BLaER1 treated with 17β-estradiol and CSF1 and Interleukin-3, amounts not matched to agents 10 nM and 100 nM (cell line): ENCODE measurements around the gene TRIM29.
"Not testable (repeated sequence)": the region's sequence is repeated elsewhere in the genome, so short reads cannot be mapped to it uniquely, and the experiment has no call there.

Source experiments
- H3K27ac ChIP-seq, 11 experiments: shearing (Covaris generic); formaldehyde crosslinking; 2 replicates each; pipeline ENCODE4 v1.8.1; 2022
- H3K27me3 ChIP-seq, 11 experiments: shearing (Covaris generic); formaldehyde crosslinking; 2 replicates each; pipeline ENCODE4 v1.8.1; 2022
- H3K36me3 ChIP-seq, 11 experiments: shearing (Covaris generic); formaldehyde crosslinking; 2 replicates each; pipeline ENCODE4 v1.8.1; 2022
- H3K4me1 ChIP-seq, 10 experiments: shearing (Covaris generic); formaldehyde crosslinking; 2 replicates each; pipeline ENCODE4 v1.8.1; 2022
- H3K4me2 ChIP-seq, 11 experiments: shearing (Covaris generic); formaldehyde crosslinking; 2 replicates each; pipeline ENCODE4 v1.8.1; 2022
- H3K4me3 ChIP-seq, 10 experiments: shearing (Covaris generic); formaldehyde crosslinking; 2 replicates each; pipeline ENCODE4 v1.8.1; 2022
- H3K9ac ChIP-seq, 11 experiments: shearing (Covaris generic); formaldehyde crosslinking; 2 replicates each; pipeline ENCODE4 v1.8.1; 2022
- H3K9me3 ChIP-seq, 11 experiments: shearing (Covaris generic); formaldehyde crosslinking; replicated peaks in 1 of 11; 2 replicates each; pipeline ENCODE4 v1.8.1; 2022
- H4K20me1 ChIP-seq, 11 experiments: shearing (Covaris generic); formaldehyde crosslinking; 2 replicates each; pipeline ENCODE4 v1.8.1; 2022
- Cebpa-rat ChIP-seq, 11 experiments: shearing (Covaris generic); IDR thresholded peaks; 2 replicates each; pipeline ENCODE4 v1.8.1; 2022

TRIM29 gene

DNA sequence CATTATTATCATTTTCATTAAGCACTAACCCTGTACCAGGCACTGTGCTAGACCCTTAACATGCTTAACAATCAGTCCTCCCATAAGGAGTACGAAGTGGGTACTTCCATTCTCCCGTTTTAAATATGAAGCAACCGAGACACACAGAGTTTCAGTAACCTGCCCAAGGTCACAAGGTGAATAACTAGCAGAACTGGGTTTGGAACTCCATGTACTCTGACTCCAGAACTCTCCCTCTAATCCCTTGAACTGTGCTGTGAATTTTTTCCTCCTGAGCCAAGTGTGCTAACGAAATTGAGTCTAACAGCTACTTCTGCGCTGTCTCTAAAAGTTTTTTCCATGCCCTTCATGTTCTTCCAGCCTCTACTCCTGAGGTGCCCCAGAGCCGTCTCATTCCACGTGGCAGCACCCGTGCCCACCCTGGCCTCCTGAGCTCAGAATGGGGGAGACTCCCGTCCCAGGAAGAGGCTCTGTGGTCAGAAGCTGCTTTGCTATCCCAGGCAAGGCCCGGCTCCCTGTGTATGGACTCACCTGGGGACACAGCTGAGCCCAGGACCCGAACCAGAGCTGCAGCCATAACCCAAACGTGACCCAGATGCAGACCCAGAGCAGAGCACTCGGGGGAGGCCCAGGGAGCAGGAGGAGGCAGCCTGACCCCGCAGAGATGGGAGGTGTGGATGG, 8.6 kb upstream of the TRIM29 start:
- no peaks in the 10 kb centered on the region for H3K36me3 ChIP-seq
- no peak overlapping the region for H3K4me2 ChIP-seq
- no peak overlapping the region for H3K4me3 ChIP-seq
- no peak overlapping the region for H3K27ac ChIP-seq
- H4K20me1 ChIP-seq: 0 out of 22 replicates have a peak, but pooled peaks cover 0 to 8% (median 0%) of the 10 kb centered on the region in 11 experiments
- H3K9me3 ChIP-seq: peaks cover 0 to 5% (median 0%) of the 10 kb centered on the region in 11 experiments; a peak in 3 of 22 replicates
- H3K9ac ChIP-seq: no peak overlapping the region
- no peak for TF ChIP-seq Cebpa-rat (IDR thresholded peaks at IDR 0.05)
- no peaks in the 10 kb centered on the region for H3K27me3 ChIP-seq
- H3K4me1 ChIP-seq: peaks cover 0 to 13% (median 0%) of the 10 kb centered on the region in 10 experiments; a peak in 2 of 20 replicates

DNA sequence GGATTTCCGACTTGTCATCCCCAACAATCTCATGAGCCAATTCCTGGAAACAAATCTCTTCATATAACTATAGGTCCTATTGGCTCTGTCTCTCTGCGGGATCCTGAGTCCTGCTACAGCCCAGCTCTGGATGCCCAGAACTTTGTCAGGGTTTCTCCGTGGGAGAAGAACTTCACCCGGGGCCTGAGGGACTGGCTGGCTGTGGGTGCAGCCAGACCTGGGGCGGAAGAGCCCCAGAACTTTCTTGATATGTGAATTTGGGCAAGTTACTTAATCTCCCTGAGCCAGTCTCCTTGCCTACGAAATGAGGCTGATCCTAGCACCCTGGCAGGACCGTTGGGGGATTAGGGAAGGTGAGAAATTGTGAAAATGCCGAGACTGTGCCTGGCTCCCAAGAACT, 6.6 kb upstream of the TRIM29 start:
- Histone ChIP-seq H4K20me1 (peaks cover 0 to 8% (median 0%) of the 10 kb centered on the region in 11 experiments; a peak in 1 of 22 replicates), H3K4me2 (no peak overlapping the region), H3K9me3 (no peaks in the 10 kb centered on the region), H3K36me3 (no peaks in the 10 kb centered on the region), H3K4me3 (no peak overlapping the region), H3K27me3 (no peaks in the 10 kb centered on the region), H3K4me1 (peaks cover 0 to 13% (median 0%) of the 10 kb centered on the region in 10 experiments; a peak in 2 of 20 replicates), H3K27ac (no peak overlapping the region), H3K9ac (no peak overlapping the region)
- no peak for TF ChIP-seq Cebpa-rat (IDR thresholded peaks at IDR 0.05)

- H4K20me1 ChIP-seq, H3K36me3 ChIP-seq, H3K4me2 ChIP-seq, H3K9ac ChIP-seq, H3K27me3 ChIP-seq, H3K27ac ChIP-seq, H3K4me3 ChIP-seq, H3K9me3 ChIP-seq: not testable (repeated sequence)
- peaks cover 0 to 13% (median 0%) of the 10 kb centered on the region in 10 experiments; a peak in 2 of 20 replicates for H3K4me1 ChIP-seq
Observed at GRCh38 chr11:120143472-120143871, 5.6 kb upstream of the TRIM29 start.

DNA sequence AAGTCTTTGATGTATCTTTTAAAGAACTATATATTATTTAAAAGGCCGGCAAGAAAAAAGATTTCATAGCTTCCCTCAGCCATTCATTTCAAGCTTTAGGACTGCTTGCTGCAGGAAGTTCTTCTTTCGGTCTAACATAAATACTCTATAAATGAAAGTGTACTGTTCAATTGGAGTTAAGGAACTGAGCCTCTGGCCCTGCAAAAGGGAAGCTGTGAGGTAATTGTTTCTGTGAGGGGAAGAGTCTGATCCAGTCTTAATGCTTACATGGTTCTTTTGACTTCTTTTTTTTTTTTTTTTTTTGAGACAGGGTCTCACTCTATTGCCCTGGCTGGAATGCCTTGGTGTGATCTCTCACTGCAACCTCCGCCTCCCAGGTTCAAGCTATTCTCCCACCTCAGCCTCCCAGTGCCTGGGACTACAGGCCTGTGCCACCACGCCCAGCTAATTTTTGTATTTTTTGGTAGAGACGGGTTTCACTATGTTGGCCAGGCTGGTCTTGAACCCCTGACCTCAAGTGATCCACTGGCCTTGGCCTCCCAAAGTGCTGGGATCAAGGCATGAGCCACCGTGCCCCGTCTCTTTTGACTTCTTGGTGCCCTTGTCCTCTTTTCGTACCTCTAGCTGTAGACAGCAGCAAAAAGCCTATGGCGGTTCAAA, 4.7 kb upstream of the TRIM29 start:
- Histone ChIP-seq H3K4me1 (peaks cover 0 to 13% (median 0%) of the 10 kb centered on the region in 10 experiments; a peak in 2 of 20 replicates), H3K9me3 (no peaks in the 10 kb centered on the region), H3K27ac (no peak overlapping the region), H4K20me1 (peaks cover 0 to 2% (median 0%) of the 10 kb centered on the region in 11 experiments; a peak in 1 of 22 replicates), H3K4me2 (peak overlapping the region in 1 of 11 experiments; percentile 60; a peak in 3 of 22 replicates), H3K27me3 (no peaks in the 10 kb centered on the region), H3K4me3 (no peak overlapping the region), H3K36me3 (no peaks in the 10 kb centered on the region), H3K9ac (no peak overlapping the region)
- TF ChIP-seq Cebpa-rat (IDR thresholded peaks at IDR 0.05): no peak

- Histone ChIP-seq H3K27ac (no peak overlapping the region), H3K36me3 (no peaks in the 10 kb centered on the region), H4K20me1 (no peaks in the 10 kb centered on the region; a peak in 1 of 22 replicates), H3K9ac (no peak overlapping the region), H3K9me3 (no peaks in the 10 kb centered on the region), H3K4me1 (peaks cover 0 to 13% (median 0%) of the 10 kb centered on the region in 10 experiments; a peak in 2 of 20 replicates), H3K4me3 (no peak overlapping the region), H3K4me2 (peak overlapping the region in 1 of 11 experiments; percentile 60; a peak in 3 of 22 replicates), H3K27me3 (no peaks in the 10 kb centered on the region)
- no peak for TF ChIP-seq Cebpa-rat (IDR thresholded peaks at IDR 0.05)
Observed at GRCh38 chr11:120141768-120142423, 4.0 kb upstream of the TRIM29 start.

DNA sequence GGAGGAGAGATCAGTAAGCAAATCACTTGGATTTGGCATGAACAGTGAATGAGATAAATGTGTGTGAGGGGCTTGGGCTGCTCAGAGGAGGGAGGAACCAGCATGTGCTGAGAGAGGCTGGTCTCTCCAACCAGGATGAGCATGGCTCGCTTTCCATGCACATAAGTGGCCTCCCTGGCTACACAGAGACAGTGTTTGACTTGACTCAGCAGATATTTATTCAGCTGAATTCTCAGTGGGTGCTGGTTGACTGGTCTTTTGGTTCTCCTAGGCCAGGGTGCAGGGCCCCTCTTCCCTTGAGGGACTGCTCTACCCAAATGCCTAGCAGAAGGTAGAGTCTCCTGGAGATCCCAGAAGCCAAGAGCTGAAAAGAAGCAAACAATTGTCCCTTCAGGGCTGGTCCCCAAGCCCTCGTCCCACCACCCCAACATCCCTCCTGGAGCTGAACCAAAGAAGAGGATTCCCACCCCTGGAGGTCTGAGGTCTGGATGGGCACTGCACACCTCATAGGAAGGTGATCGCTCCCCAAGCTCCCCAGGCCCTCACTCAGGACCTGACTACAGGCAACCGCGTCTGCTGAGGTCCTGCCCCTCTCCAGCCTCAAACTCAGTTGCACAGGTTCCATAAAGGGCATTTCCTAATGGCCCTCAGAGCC, 3.3 kb upstream of the TRIM29 start:
- Histone ChIP-seq H3K27ac (no peak overlapping the region), H3K36me3 (no peaks in the 10 kb centered on the region), H4K20me1 (no peaks in the 10 kb centered on the region; a peak in 1 of 22 replicates), H3K4me1 (peaks cover 0 to 13% (median 0%) of the 10 kb centered on the region in 10 experiments; a peak in 2 of 20 replicates), H3K4me3 (no peak overlapping the region), H3K27me3 (no peaks in the 10 kb centered on the region), H3K4me2 (no peak overlapping the region), H3K9ac (no peak overlapping the region), H3K9me3 (no peaks in the 10 kb centered on the region)
- TF ChIP-seq Cebpa-rat (IDR thresholded peaks at IDR 0.05): no peak

DNA sequence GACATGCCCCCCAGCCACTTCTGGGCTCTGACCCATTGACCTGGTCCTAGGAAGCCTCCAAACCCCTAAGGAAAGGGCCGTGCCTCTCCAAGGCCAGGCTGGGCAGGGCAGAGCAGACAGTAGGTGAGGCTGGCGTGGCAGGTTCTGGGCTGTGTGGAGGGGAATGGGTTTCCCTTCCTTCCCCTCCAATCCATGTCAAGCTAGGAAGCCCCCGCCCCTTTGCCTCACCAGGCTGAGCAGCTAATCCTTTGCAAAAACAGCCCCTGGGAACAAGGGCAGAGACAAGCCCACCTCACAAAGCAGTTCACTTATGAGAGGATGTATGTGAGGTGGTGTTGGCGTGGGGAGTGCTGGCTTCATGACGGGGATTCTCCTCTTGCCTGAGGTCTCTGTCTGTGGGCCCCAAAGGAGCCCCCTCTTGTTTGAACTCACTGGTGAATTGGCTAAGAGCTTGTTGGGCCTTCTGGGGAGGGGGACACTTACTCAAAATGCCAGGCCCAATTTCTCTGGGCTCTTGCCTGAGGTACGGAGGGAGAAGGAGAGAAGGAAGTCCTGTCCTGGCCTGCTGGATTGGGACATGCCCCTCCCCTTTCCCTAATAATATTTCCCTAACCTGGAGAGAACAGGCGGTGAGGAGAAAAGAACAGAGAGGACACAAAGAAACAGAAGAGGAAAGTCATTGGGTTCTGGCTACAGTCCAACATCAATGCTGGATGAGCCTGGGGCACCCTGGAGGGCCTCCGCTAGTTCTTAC, 1.6 kb upstream of the TRIM29 start:
- Histone ChIP-seq H3K36me3 (no peaks in the 10 kb centered on the region), H3K27me3 (no peaks in the 10 kb centered on the region; a peak in 1 of 22 replicates), H3K4me1 (peaks cover 0 to 13% (median 0%) of the 10 kb centered on the region in 10 experiments; a peak in 2 of 20 replicates), H3K9me3 (no peaks in the 10 kb centered on the region), H3K4me2 (no peak overlapping the region), H3K9ac (no peak overlapping the region), H4K20me1 (peaks cover 0 to 6% (median 0%) of the 10 kb centered on the region in 11 experiments; a peak in 1 of 22 replicates), H3K27ac (no peak overlapping the region), H3K4me3 (no peak overlapping the region)
- no peak for TF ChIP-seq Cebpa-rat (IDR thresholded peaks at IDR 0.05)

- Histone ChIP-seq H3K27me3 (no peaks in the 10 kb centered on the region; a peak in 1 of 22 replicates), H3K4me3 (no peak overlapping the region), H3K4me1 (peaks cover 0 to 6% (median 0%) of the 10 kb centered on the region in 10 experiments; a peak in 2 of 20 replicates), H3K9ac (no peak overlapping the region), H3K36me3 (no peaks in the 10 kb centered on the region), H4K20me1 (peaks cover 0 to 6% (median 0%) of the 10 kb centered on the region in 11 experiments; a peak in 1 of 22 replicates), H3K4me2 (no peak overlapping the region), H3K9me3 (no peaks in the 10 kb centered on the region), H3K27ac (no peak overlapping the region)
- no peak for TF ChIP-seq Cebpa-rat (IDR thresholded peaks at IDR 0.05)
Observed at GRCh38 chr11:120137187-120137610, 714 bp downstream of the TRIM29 start.
